Stomach smooth muscle (tissue), 2 donors: Measurements from ENCODE around the gene CCDC90B.

Source experiments
- H3K27ac ChIP-seq: one replicate; pipeline ENCODE4 v1.7.0; 2013; ENCODE audit warnings: mild to moderate bottlenecking, low read length, inconsistent platforms
- H3K27me3 ChIP-seq, 2 donors: one replicate each; pipeline ENCODE4 v1.7.0; 2013; ENCODE audit warnings: low read length in 2 of 2; ENCODE audit not compliant: insufficient read depth in 2 of 2, control insufficient read depth in 1 of 2
- H3K36me3 ChIP-seq, 2 donors: one replicate each; pipeline ENCODE4 v1.7.0; 2013; ENCODE audit warnings: low read length in 2 of 2; ENCODE audit not compliant: control insufficient read depth in 2 of 2, insufficient read depth in 2 of 2
- H3K4me1 ChIP-seq: one replicate; pipeline ENCODE4 v1.7.0; 2013; ENCODE audit warnings: low read length; ENCODE audit not compliant: control insufficient read depth, insufficient read depth
- H3K4me3 ChIP-seq, 2 donors: one replicate each; pipeline ENCODE4 v1.7.0; 2013; ENCODE audit warnings: low read length in 2 of 2
- H3K9ac ChIP-seq, 2 donors: one replicate each; pipeline ENCODE4 v1.7.0; 2013; ENCODE audit warnings: low read length in 2 of 2, mild to moderate bottlenecking in 1 of 2
- H3K9me3 ChIP-seq, 2 donors: one replicate each; pipeline ENCODE4 v1.7.0; 2013; ENCODE audit warnings: low read length in 2 of 2; ENCODE audit not compliant: control insufficient read depth in 2 of 2
- donor health status: healthy.
- donor health status: Pancreatic carcinoma.

The CCDC90B gene

GRCh38 chr11:83223457-83223856 lies 62.7 kb downstream of the CCDC90B start:
- H3K9me3 ChIP-seq, result no peaks in the 10 kb centered on the region
- H3K27ac ChIP-seq, result no peak overlapping the region
- H3K27me3 ChIP-seq, result no peaks in the 10 kb centered on the region
- no peak overlapping the region for H3K4me3 ChIP-seq
- H3K36me3 ChIP-seq, result no peaks in the 10 kb centered on the region
- H3K4me1 ChIP-seq, result no peaks in the 10 kb centered on the region
- H3K9ac ChIP-seq, result no peak overlapping the region

GRCh38 chr11:83222499-83222898 lies 63.7 kb downstream of the CCDC90B start:
- no peak overlapping the region for H3K4me3 ChIP-seq
- H3K27me3 ChIP-seq, result no peaks in the 10 kb centered on the region
- H3K9me3 ChIP-seq, result no peaks in the 10 kb centered on the region
- no peaks in the 10 kb centered on the region for H3K4me1 ChIP-seq
- H3K27ac ChIP-seq, result no peak overlapping the region
- H3K36me3 ChIP-seq, result no peaks in the 10 kb centered on the region
- no peak overlapping the region for H3K9ac ChIP-seq

- H3K27ac ChIP-seq, result no peak overlapping the region
- H3K4me1 ChIP-seq, result no peaks in the 10 kb centered on the region
- H3K27me3 ChIP-seq, result no peaks in the 10 kb centered on the region
- H3K4me3 ChIP-seq, result no peak overlapping the region
- H3K9ac ChIP-seq, result no peak overlapping the region
- H3K9me3 ChIP-seq, result no peaks in the 10 kb centered on the region
- H3K36me3 ChIP-seq, result no peaks in the 10 kb centered on the region
These were observed 64.5 kb downstream of the CCDC90B start for GRCh38 chr11:83221694-83222093.

GRCh38 chr11:83220260-83220659 lies 65.9 kb downstream of the CCDC90B start:
- no peaks in the 10 kb centered on the region for H3K36me3 ChIP-seq
- no peaks in the 10 kb centered on the region for H3K9me3 ChIP-seq
- H3K27ac ChIP-seq, result no peak overlapping the region

GRCh38 chr11:83219095-83219494 lies 67.1 kb downstream of the CCDC90B start:
- no peak overlapping the region for H3K4me3 ChIP-seq
- no peak overlapping the region for H3K27ac ChIP-seq
- H3K4me1 ChIP-seq, result no peaks in the 10 kb centered on the region
- no peaks in the 10 kb centered on the region for H3K36me3 ChIP-seq
- no peaks in the 10 kb centered on the region for H3K27me3 ChIP-seq
- no peak overlapping the region for H3K9ac ChIP-seq
- no peaks in the 10 kb centered on the region for H3K9me3 ChIP-seq

More at GRCh38 chr11:83220260-83220659, 65.9 kb downstream of the CCDC90B start:
- no peak overlapping the region for H3K9ac ChIP-seq
- H3K27me3 ChIP-seq, result no peaks in the 10 kb centered on the region
- H3K4me3 ChIP-seq, result no peak overlapping the region
- no peaks in the 10 kb centered on the region for H3K4me1 ChIP-seq
